ENCODE results near the gene THAP4.
"Not testable (repeated sequence)": the region's sequence is repeated elsewhere in the genome, so short reads cannot be mapped to it uniquely, and the experiment has no call there.

Gene THAP4

GRCh38 chr2:241579281-241579680 lies 57.7 kb downstream of the THAP4 start:
- no peak for TF ChIP-seq CTCF (IDR thresholded peaks at IDR 0.05; ENCODE audit: low read length, missing control alignments)
- DNase-seq (ENCODE audit: low read depth) = no peak
- H3K4me3 ChIP-seq (replicated peaks; ENCODE audit: low read depth, low read length) = no peak overlapping the region

DNA sequence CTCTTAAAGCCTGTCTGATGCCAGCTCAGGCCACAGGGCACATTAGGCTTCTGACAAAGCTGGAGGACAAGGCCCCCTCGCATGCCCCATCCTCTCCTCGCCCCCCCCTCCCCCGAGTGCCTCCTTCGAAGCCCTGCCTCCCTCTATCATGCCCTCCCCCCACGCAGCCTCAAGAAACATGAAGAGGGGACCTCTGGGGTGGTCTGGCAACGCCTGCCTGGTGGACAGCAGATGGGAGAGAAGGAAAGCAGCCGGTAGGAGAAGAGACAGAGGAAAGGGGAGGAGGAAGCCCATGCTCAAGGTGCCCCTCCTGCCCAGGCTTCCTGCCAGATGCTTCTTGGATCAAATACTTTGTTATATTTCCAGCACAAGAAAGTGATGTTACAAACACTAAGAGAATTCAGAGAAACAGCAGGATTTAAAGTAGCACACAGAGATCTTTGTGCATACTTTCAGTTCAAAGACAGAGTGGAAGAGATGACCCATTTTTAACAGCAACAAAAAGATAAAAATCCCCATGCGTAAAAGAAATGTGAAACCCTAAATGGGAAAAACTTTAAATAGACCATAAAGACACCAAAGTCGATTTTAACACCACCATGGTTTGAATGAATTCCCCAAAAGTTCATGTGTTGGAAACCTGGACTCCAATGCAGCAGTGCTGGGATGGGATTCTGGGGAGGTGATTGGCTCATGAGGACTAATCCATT lies 59.4 kb downstream of the THAP4 start:
- no peak for TF ChIP-seq CTCF (IDR thresholded peaks at IDR 0.05; ENCODE audit: low read length, missing control alignments)

GRCh38 chr2:241576293-241576654 lies 60.7 kb downstream of the THAP4 start:
- TF ChIP-seq CTCF (IDR thresholded peaks at IDR 0.05; ENCODE audit: low read length, missing control alignments) = no peak
- DNase-seq (ENCODE audit: low read depth) = no peak
- no peak overlapping the region for H3K4me3 ChIP-seq (replicated peaks; ENCODE audit: low read depth, low read length)

More for the DNA sequence above, 59.4 kb downstream of the THAP4 start:
- H3K4me3 ChIP-seq (replicated peaks; ENCODE audit: low read depth, low read length) = no peak overlapping the region
- DNase-seq (ENCODE audit: low read depth) = peak; percentile 52

DNA sequence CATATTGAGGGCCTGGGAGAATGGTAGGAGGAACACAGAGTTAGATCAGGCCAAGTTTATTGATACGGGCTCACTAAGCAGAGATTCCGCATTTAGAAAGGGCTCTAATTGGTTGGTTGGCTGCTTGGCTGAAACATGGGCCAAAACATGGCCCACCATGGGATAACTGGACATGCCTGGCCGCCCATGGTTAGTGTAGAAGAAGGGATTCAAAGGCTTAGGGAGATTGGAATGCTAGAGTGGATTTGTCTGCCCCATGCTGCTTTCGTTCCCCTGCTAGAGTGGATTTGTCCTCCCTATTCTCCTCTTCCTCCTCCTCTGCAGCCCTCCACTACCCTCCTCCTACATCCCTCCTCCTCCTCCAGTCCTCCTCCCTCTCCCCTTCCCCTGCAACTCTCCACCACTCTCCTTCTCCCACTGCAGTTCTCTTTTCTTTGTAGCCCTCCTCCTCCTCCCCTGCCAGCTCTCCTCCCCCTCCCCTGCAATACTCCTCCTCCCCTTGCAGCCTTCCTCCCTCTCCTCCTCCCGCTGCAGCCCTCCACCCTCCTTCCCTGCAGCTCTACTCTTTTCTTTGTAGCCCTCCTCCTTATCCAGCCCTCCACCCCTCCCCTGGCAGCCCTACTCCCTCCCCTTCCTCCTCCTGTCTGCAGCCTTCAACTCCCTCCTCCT lies 61.2 kb downstream of the THAP4 start:
- TF ChIP-seq CTCF (IDR thresholded peaks at IDR 0.05; ENCODE audit: low read length, missing control alignments) = no peak
- no peak overlapping the region for H3K4me3 ChIP-seq (replicated peaks; ENCODE audit: low read depth, low read length)
- no peak for DNase-seq (ENCODE audit: low read depth)

- TF ChIP-seq CTCF (IDR thresholded peaks at IDR 0.05; ENCODE audit: low read length, missing control alignments) = no peak
- DNase-seq (ENCODE audit: low read depth) = no peak
- no peak overlapping the region for H3K4me3 ChIP-seq (replicated peaks; ENCODE audit: low read depth, low read length)
These were observed 61.9 kb downstream of the THAP4 start for GRCh38 chr2:241574911-241575623.

DNA sequence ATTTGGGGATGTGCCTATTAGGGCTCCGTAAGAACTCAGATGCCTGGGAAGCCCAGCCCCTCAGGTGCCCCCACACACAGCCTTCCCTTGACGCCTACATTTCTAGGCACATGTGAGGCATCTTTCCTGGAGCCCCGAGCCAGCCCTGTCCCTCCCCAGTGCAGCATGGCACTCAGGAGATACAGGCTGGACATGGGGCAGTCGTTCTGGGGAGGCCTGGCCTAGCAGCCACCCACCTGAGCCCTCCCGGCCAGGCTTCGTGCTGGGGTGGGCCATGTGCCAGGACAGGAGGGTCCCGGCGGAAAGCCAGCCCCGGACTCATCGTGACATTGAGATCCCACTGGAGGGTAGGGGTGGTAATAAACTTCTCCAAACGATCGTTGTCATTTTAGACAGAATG lies 63.2 kb downstream of the THAP4 start:
- no peak for DNase-seq (ENCODE audit: low read depth)
- TF ChIP-seq CTCF (IDR thresholded peaks at IDR 0.05; ENCODE audit: low read length, missing control alignments) = no peak
- no peak overlapping the region for H3K4me3 ChIP-seq (replicated peaks; ENCODE audit: low read depth, low read length)

DNA sequence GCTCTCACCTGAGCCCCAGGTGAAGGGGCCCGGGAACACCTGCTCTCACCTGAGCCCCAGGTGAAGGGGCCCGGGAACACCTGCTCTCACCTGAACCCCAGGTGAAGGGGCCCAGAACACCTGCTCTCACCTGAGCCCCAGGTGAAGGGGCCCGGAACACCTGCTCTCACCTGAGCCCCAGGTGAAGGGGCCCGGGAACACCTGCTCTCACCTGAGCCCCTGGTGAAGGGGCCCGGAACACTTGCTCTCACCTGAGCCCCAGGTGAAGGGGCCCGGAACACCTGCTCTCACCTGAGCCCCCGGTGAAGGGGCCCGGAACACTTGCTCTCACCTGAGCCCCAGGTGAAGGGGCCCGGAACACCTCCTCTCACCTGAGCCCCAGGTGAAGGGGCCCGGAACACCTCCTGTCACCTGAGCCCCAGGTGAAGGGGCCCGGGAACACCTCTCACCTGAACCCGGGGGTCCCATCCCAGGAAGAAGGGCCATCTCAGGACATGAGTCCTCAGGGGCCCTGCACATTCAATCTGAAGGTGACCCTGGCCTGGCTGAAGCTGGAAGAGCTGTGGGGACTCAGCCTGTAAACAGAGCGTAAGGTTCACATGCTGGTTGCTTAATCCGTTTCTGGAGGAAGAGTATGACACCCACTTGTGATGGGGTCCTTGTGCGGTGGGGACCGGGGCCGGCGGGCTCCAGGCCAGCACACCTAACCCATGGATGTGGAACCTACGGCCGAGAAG lies 63.9 kb downstream of the THAP4 start:
- not testable (repeated sequence) for DNase-seq (ENCODE audit: low read depth); H3K4me3 ChIP-seq (replicated peaks; ENCODE audit: low read depth, low read length)

All from fibroblast of pulmonary artery (primary cell).